ENCODE measurements around the gene ASB18.
"Not testable (repeated sequence)": the region's sequence is repeated elsewhere in the genome, so short reads cannot be mapped to it uniquely, and the experiment has no call there.

Gene ASB18
- total RNA-seq = 0 reads per million in 2 experiments

- no peak for DNase-seq (ENCODE audit: low read depth)
Measured at GRCh38 chr2:236264256-236264655, at the start of gene ASB18. TSS of gene ASB18 (minus strand) at chr2:236264406. CDS start at chr2:236264345, 61 bp downstream.

- DNase-seq (ENCODE audit: low read depth) = no peak
Measured at GRCh38 chr2:236311286-236311685, 47.1 kb upstream of the ASB18 start.

- no peak for DNase-seq (ENCODE audit: low read depth)
Measured at GRCh38 chr2:236309669-236310029, 45.4 kb upstream of the ASB18 start.

- DNase-seq (ENCODE audit: low read depth) = no peak
Measured at GRCh38 chr2:236308855-236309668, 44.9 kb upstream of the ASB18 start.

- DNase-seq (ENCODE audit: low read depth) = no peak
Measured at GRCh38 chr2:236307641-236308040, 43.4 kb upstream of the ASB18 start.

GRCh38 chr2:236306825-236307540 is 42.8 kb upstream of the ASB18 start:
- DNase-seq (ENCODE audit: low read depth) = no peak

- no peak for DNase-seq (ENCODE audit: low read depth)
Measured at GRCh38 chr2:236305964-236306605, 41.9 kb upstream of the ASB18 start.

- no peak for DNase-seq (ENCODE audit: low read depth)
Measured at GRCh38 chr2:236305531-236305930, 41.3 kb upstream of the ASB18 start.

- no peak for DNase-seq (ENCODE audit: low read depth)
Measured at GRCh38 chr2:236303935-236304334, 39.7 kb upstream of the ASB18 start.

GRCh38 chr2:236302555-236302954 is 38.3 kb upstream of the ASB18 start:
- DNase-seq (ENCODE audit: low read depth) = no peak

- DNase-seq (ENCODE audit: low read depth) = no peak
Measured at GRCh38 chr2:236298924-236299475, 34.8 kb upstream of the ASB18 start.

- no peak for DNase-seq (ENCODE audit: low read depth)
Measured at GRCh38 chr2:236295481-236295880, 31.3 kb upstream of the ASB18 start.

GRCh38 chr2:236294647-236295046 is 30.4 kb upstream of the ASB18 start:
- no peak for DNase-seq (ENCODE audit: low read depth)

- no peak for DNase-seq (ENCODE audit: low read depth)
Measured at GRCh38 chr2:236293241-236293810, 29.1 kb upstream of the ASB18 start.

- DNase-seq (ENCODE audit: low read depth) = no peak
Measured at GRCh38 chr2:236291911-236292310, 27.7 kb upstream of the ASB18 start.

- no peak for DNase-seq (ENCODE audit: low read depth)
Measured at GRCh38 chr2:236291476-236291875, 27.3 kb upstream of the ASB18 start.

- DNase-seq (ENCODE audit: low read depth) = no peak
Measured at GRCh38 chr2:236290742-236291425, 26.7 kb upstream of the ASB18 start.

GRCh38 chr2:236289766-236290462 is 25.7 kb upstream of the ASB18 start:
- DNase-seq (ENCODE audit: low read depth) = no peak

- not testable (repeated sequence) for DNase-seq (ENCODE audit: low read depth)
Measured at GRCh38 chr2:236288373-236288772, 24.2 kb upstream of the ASB18 start.

GRCh38 chr2:236287656-236288055 is 23.4 kb upstream of the ASB18 start:
- DNase-seq (ENCODE audit: low read depth) = no peak

Data from T follicular helper cell (primary cell).